Stimulated activated CD8-positive, alpha-beta memory T cell treated with anti-CD3 and anti-CD28 coated beads, Interleukin-15, amount 100 ng/mL, for 1 hour (primary cell): ENCODE results near the gene SVIL.
"Not testable (repeated sequence)": the region's sequence is repeated elsewhere in the genome, so short reads cannot be mapped to it uniquely, and the experiment has no call there.

Source experiments
- DNase-seq: peaks from one replicate; pipeline ENCODE4 v3.0.0-alpha.2; 2020; ENCODE audit warnings: low read depth

SVIL gene

DNA sequence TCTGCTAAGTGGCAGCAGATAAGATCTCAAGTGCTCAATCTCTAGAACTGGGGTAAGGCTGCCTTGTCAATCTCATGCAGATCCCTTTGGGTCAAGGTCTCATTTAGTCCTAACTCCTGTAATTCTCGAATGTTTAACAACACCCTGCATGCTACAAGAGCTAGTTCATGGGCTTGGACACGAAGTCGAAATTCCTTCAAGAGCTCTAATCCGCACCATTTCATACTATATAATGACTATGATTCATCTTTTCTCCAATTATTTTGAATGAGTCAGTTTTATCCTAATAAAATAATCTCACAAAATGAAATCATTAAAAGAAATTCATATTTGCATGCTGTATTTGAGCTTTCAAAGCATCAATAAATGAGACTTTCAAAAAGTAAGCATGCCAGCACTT lies 119.7 kb downstream of the SVIL start:
- DNase-seq, result not testable (repeated sequence)

DNA sequence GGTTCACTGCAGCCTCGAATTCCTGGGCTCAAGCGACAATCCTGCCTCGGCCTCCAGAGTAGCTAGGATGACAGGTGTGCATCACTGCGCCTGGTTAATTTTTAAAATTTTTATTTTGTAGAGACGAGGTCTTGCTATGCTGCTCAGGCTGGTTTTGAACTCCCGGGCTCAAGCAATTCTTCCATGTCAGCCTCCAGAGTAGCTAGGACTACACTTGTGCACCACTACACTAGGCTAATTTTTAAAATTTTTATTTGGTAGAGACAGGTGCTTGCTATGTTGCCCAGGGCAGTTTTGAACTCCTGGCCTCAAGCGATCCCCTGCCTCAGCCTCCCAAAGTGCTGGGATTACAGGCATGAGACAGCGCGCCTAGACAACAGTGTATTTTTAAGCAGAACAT lies 120.5 kb downstream of the SVIL start:
- DNase-seq, result no peak

DNA sequence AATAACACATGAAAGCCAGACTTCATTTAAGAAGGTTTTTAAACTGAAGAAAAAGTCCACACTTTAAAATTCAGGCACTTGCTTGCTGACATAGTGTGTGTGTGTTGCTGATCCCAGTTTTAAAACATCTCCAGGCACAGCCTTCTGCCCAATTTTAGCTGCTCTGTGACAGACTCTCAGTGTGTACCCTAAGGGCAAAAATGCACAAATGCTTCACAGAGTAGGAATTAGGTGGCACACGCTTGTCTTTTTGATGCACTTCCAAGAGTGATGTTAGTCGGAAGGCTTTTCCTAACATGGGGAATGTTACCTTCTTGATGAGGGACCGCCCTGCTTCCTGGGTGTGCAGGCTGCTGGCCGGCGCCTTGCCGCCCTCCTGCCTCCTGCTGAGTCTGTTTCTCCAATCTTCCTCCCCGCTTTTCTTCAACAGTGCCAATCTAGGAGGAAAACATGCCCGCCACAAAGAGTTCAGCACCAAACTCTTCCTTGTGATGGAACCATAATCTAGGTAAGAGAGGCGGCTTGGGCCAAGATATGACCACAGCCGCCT lies 122.3 kb downstream of the SVIL start:
- DNase-seq, result no peak

DNA sequence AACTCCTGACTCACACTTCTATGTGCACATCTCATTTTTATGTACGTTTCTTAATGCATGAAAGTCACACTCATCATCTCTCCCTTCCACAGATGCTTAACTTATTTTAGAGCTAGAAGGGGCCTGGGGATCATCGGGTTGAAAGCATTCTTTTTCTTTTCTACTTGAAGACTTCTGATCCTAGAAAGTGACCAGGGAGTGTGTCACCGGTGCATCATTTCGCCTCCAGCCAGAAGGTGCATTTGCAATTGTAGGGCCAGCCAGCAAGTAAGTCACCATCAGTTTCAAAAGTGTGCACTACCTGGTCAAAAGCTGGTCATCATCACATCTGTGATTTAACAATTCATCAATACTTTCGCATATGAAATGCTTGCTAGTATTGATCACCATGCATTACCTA lies 123.0 kb downstream of the SVIL start:
- not testable (repeated sequence) for DNase-seq

DNA sequence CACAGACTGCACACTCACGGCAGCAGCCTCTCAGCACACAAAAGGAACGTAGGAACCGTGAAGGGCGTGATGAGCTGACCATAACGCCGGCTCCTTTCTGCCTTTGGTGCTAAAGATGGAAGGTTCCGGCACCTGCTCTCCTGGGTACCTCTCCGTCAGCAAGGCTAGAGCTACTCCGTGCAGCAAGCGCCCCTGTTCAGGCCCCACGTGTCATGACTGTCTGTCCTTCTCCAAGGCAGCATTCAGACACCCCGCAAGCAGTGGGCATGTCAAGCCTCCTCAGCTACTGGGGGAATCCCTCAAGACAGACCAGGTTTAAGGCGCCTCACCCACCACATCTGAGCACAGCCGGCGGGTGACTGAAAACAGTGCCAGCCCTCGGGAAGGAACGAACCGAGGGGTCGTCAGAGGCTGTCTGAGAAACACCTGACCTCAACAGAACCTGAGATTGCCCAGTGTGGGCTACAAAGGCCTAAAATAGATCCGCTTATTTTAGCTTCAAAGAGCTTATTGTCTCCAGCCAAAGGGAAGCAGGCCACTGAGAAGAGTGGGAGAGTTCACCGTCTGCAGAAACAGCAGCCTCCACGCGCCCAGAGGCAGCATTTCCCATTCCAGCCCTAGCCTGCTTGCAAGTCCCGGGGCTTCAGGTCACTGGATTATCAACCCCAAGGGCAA lies 124.2 kb downstream of the SVIL start:
- not testable (repeated sequence) for DNase-seq

DNA sequence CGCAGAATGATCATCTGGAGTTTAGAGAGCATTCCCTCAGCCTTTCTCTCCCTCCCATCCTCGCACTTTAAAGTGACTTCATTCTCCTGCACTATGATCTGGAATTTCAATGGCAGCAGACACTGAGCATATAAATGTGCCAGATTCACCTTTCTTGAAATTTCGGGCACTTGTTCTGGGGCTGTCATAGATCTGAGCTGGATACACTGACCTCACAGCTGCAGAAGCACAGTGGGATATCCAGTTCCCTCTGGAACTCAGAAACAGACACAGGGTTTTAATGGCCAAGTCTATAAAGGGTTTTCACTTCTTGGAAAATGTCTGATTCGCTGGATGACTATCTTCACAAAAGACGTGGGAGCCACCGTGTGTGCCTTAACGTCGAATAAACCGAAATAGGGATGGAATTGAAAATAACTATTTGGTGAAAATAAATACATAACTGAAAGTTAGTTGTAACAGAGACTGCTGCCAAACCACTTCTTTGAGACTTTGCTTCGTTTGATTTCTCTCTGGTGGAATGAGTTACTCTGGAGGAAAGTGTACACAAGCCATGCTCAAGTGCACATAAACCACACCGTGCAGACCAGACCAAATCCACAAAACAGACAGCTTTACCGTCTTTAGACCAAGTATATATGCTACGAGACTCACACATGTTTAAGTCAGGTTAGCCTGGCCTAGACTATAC lies 126.1 kb downstream of the SVIL start:
- no peak for DNase-seq

DNA sequence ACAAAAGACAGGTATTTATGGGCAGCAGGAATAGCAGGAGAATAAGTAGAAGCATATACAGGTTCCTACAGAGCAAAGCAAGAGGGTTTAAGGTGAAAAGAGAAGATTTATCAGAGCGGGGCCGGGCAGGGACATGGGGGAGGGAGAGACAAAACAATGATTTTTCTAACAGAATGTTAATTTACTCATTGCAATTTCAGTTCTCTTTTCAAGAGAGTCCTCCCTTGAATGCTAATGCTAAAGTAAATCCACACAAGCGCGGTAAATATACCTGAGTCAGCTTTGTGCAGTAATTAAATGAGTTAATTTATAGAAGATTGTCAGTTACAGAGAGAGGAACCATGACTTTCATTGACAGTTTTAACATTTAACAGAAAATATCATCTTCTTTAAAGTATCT lies 127.0 kb downstream of the SVIL start:
- DNase-seq, result not testable (repeated sequence)

DNA sequence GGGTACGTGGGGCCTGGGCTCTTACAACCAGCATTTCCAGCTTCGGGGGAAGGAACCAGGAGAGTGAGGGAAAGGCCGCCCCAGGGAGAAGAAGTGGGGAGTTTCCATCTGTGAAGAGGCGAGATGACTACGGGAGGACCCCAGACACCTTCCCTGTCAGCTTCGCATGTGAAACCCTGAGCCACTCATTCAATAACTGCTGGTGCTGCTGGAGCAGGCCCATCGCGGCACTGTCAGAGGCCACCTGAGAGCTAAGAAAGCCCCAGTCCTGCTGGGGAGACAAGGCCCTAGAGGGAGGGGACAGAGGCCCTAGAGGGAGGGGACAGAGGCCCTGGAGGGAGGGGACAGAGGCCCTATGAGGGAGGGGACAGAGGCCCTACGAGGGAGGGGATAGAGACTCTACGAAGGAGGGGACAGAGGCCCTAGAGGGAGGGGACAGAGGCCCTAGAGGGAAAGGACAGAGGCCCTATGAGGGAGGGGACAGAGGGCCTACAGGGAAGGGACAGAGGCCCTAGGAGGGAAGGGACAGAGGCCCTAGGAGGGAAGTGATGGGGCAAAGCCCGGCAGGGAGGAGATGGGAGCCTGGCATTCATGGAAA lies 128.3 kb downstream of the SVIL start:
- not testable (repeated sequence) for DNase-seq

DNA sequence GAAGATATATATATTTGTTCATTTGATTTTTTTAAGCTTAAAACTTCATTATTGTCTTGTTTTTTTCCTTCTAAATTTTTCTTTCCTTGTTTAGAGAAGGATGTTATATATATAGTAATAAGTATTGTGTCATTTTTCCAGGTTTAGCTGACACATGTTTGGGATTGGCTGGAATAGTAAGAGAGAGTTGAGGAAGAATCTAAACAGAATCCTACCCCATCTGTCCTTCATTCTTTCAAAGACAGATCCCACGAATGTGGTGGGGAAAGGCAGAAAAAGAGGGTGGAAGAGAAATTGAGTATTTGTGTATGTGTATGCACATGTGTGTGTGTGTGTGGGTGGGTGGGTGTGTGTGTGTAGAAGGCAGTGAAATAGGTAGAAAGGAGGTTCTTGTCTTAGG lies 132.4 kb downstream of the SVIL start:
- no peak for DNase-seq

DNA sequence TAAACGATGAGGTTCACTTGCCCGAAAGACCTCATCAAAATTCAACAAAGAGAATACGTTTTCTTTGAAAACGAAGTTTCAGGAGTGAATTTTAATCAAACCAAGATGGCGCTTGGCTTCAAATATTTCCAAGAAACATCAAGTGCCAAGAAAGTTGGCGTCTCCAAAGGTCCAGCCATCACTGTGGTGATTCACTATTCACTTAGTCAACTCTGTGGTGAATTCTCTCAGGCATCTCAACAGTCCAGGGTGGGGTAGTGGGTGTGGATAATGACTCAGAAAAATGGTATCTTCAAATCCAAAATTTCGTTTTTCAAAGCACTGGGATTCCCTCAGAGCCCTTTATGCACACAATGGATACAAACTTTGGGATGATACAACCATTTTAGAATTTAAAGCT lies 133.1 kb downstream of the SVIL start:
- DNase-seq, result no peak

DNA sequence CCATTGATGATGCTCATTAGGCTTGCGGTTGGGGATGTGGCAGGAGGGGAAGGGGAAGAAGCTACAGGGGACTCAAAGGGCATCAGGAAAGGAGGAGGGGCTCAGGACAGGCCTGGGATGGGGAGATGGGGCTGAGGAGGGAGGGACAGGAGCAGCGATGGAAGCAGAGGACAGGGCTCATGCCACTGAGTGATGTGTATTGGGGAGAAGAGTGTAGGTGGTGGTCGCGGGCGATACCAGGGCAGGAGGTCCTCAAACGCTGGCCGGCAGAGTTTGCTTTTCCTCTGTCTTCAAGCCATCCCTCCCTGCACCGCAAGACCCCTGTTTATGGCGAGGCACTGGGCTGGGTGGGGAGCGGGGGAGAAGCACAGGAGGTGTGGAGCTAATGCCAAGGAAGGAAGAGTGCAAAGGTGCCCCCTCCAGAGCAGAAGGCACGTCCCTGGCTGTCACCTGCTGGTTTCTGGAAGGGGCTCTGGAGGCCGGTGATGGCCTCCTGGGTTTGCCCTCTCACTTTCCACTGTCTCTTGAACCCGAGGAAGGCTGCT lies 134.7 kb downstream of the SVIL start:
- no peak for DNase-seq

DNA sequence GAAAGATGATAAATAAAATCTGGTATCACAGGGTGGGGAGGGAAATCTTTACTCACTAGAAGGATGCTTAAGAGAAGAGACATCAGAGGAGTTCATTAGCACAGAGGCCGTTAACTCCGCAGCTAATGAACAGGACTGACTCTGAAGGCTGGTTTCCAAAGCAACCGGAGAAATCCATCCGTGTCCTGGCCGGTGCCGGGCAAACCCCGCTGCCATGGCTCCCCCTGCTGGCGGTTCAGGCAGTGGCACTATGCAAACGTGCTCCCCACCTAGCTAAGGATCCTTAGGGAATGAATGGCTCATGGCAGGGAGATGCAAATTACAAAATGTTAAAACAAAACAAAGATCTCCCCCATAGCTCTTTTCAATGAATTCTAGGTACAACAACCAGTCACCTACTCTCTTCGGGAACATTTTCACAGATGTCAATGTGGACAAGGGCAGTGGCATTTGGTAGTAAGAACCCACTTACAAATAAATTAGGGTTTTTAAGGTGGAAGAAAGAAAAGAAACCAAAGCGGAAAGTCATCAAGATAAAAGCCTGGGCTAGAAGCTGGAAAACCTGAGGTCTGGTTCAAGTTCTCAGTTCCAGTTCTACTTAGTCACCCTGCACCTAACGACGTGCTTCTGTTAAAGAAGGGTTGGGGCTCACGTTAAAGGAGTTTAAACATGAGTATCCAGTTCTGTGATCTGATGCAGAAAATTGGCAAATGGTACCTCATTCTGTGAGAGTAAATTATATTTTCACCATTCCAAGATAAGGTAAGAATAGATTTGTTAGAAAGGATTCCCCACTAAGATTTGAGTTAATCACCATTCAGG lies 138.2 kb downstream of the SVIL start:
- DNase-seq, result peak; percentile 39

DNA sequence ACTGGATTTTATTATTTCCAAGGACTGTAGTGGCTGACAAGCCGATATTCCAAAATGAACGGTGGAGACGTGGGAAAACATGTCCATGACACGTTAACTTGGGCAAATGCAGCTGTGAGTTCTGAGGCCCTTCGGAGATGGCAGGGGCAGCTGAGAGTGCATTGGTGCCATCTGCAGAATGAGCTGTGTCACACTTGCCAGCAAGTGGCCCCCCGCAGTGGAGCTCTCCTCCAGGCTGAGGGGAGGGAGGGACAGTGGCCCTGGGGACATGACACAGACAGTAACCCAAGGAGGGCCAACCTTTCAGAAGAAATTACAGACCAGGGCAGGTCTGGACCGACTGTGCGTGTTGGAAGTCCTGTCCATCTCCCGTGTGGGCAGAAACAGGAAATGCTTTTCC lies 139.4 kb downstream of the SVIL start:
- DNase-seq, result no peak

DNA sequence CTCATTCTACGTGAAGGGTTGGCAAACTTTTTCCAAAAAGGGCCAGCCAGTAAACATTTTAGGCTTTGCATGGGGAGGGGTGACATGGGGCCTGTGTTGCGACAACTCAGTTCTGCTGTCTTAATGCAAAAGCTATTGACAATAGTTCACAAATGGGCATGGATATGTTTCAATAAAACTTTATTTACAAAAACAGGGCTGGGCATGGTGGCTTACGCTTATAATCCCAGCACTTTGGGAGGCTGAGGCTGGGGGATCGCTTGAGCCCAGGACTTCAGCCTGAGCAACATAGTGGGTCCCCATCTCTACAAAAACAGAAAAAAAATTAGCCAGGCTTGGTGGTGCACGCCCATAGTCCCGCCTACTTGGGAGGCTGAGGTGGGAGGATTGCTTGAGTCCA lies 141.1 kb downstream of the SVIL start:
- no peak for DNase-seq

DNA sequence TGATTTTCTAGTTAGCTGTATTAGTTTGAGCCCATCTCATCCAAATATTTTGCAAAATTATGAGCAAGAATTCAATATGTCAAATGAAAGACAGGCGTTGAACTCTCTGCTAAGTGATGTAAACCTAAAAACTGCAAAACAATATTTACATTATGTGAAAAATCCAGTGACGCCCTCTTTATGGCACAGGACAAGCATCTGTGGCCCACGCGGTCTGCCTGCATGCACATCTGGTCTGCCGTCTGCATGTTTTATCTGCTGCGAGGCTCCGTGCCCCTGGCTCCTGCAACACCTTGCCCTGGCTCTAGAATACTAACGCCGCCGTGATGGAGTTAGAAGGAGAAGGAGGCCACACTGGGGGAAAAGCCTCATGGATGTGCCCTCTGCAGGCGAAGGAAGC lies 142.0 kb downstream of the SVIL start:
- no peak for DNase-seq

DNA sequence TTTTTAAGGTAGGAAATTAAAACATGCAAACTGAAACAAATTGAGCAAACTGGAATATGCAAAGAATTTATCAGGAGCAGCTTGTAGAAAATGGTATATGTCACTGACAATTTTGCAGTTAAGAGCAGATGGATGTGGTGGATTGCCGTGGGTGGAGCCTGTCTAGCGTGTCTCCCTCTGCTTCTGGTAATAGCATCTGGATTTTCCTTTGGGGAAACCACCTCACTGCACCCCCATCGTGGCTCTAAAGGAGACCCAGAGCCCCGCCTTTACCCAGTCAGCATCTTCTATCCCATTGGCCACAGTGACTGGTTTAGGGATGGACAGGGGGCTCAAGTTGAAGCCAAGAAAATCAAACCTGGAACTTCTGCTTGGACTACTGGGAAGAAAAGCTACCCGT lies 142.9 kb downstream of the SVIL start:
- no peak for DNase-seq

DNA sequence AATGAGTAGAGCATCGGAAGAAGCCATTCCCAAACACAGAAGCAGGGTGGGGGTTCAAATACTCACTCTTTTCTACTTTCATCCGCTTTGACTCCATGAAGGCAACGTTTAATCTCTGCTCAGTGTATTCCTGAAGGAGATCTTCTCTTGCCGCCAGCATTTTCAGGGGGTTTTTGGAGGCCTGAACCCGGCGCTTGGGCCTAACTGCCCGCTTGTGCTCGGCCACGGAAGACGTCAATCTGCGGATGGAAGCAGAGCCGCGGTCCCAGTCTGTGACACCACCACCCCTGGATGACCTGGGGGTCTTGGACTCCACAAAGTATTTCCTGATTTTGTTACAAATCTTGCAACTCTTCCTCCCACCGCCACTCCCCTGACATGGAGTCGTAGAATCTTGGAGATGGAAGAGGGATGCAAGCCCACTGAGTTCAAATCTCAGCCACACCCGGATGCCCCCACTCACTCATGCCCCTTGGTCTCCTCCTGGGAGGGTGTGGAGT lies 143.9 kb downstream of the SVIL start:
- DNase-seq, result not testable (repeated sequence)

DNA sequence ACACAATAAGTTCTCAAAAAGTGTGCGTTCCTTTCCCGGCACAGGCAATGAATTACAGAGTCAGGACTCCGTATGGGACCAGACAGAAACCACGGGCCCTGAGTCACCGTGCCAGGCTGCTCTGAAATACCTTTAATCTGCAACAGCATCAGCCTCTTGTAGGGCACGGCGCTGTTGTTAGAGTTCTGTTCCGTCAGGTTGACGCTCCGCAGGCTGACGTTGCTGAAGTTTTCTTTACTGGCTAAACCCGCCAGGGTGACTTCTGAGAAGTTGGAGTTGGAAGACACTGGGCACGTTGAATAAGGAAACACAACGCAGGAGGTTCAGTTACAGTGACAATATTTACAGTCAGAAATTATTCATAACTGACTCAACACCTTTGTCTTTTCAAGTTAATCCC lies 146.3 kb downstream of the SVIL start:
- not testable (repeated sequence) for DNase-seq

DNA sequence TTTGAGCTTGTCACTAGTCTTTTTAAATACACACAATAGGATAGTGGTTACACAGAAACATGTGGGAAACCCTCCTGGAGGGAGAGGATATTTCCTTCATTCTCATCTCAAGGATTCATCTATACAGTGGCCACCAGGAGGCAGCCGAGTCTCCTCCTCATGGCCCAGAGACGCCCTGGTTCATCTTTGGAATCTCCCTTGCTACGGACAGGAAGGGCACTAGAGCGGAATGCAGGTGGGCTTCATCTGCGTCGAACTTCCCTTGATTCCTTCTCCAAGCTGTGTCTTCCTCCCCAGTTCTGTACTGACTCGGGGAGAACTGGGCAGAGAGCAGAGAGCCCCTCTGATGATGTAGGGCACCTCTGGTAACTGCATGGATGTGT lies 146.9 kb downstream of the SVIL start:
- DNase-seq, result not testable (repeated sequence)

DNA sequence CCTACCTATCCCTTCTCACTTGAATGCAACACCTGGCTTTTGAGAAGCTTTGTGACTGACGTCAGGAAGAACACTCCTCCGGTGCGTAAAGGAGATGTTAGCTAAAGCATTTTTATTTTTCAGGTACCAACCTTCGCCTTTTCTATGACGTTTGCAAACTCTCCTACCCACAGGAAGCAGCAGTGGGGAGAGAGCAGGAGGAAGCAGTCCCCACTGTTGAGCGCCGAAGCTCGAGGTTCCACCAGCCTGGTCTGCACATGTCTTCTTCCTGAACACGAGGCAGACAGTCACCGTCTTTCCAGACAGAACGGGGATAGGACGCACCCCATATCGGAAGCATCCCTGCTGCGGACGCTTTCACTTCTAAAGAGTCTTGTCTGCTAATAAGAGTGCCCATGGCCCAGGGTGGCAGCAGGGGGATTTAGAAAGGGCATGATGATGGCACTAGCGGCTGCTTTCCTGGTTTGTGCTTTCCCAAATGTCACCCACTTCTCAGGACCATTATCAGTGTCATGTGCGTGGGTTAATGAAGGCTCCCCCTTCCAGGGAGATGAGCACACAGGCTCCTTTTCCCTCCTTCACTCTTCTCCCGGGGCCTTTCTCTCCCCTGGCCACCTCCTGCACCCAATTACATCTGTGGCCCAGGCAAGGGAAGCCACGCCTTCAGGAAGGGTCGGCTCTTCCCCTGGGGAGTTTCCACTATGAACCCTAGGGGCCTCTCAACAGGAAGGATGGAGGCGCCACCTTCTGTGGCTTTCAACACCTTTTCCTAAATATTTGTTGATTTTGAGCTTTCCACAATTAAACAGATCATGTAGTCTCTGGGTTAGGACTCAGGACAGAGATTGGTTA lies 147.5 kb downstream of the SVIL start:
- not testable (repeated sequence) for DNase-seq

DNA sequence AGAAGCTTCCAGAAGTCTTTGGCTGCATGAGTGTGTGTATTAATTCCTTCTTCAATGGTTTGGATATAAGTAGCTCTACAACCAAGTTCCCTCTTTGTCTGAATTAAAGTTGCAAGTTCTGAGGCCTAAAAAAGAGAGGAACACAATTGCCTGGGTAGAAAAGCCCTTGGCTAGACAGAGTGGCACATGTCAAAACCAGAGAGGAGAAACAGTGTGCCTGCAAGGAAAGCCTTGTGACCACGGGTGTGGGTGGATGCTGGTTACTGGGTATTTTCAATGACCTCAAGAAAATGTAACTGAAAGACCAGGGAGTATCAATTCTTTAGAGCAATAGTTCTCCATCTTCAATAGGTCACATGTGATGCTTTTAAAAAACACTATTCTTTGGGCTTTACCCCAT lies 148.3 kb downstream of the SVIL start:
- DNase-seq, result no peak
